ENCODE measurements around the gene FAM78B. TPM values are rescaled to one million over a fixed set of nuclear protein-coding genes. Genes with fewer than 3 reads are reported as not detected.

Gene FAM78B
- total RNA-seq = 0.82 TPM

GRCh38 chr1:166166698-166167571, at the start of gene FAM78B:
TSS of gene FAM78B (minus strand) at chr1:166167001. CDS start at chr1:166166248, 753 bp downstream.
- DNase-seq = peak; percentile 80

- DNase-seq = no peak
Observed at GRCh38 chr1:166202546-166202945, 35.7 kb upstream of the FAM78B start.

GRCh38 chr1:166200743-166201142, 33.9 kb upstream of the FAM78B start:
- DNase-seq = no peak

GRCh38 chr1:166197597-166197996, 30.8 kb upstream of the FAM78B start:
- no peak for DNase-seq

- DNase-seq = no peak
Observed at GRCh38 chr1:166197141-166197540, 30.3 kb upstream of the FAM78B start.

GRCh38 chr1:166193057-166193698, 26.4 kb upstream of the FAM78B start:
- DNase-seq = peak; percentile 7

GRCh38 chr1:166190400-166190799, 23.6 kb upstream of the FAM78B start:
- DNase-seq = no peak

- no peak for DNase-seq
Observed at GRCh38 chr1:166189126-166189525, 22.3 kb upstream of the FAM78B start.

- DNase-seq = no peak
Observed at GRCh38 chr1:166185526-166185925, 18.7 kb upstream of the FAM78B start.

GRCh38 chr1:166184897-166185296, 18.1 kb upstream of the FAM78B start:
- no peak for DNase-seq

- DNase-seq = no peak
Observed at GRCh38 chr1:166184012-166184411, 17.2 kb upstream of the FAM78B start.

GRCh38 chr1:166182281-166182680, 15.5 kb upstream of the FAM78B start:
- no peak for DNase-seq

GRCh38 chr1:166176416-166176815, 9.6 kb upstream of the FAM78B start:
- no peak for DNase-seq

- DNase-seq = no peak
Observed at GRCh38 chr1:166175032-166175431, 8.2 kb upstream of the FAM78B start.

- peak; percentile 33 for DNase-seq
Observed at GRCh38 chr1:166174108-166174507, 7.3 kb upstream of the FAM78B start.

GRCh38 chr1:166172106-166172505, 5.3 kb upstream of the FAM78B start:
- no peak for DNase-seq

- DNase-seq = peak; percentile 15
Observed at GRCh38 chr1:166170726-166171125, 3.9 kb upstream of the FAM78B start.

- no peak for DNase-seq
Observed at GRCh38 chr1:166170075-166170474, 3.3 kb upstream of the FAM78B start.

GRCh38 chr1:166169182-166169581, 2.4 kb upstream of the FAM78B start:
- DNase-seq = no peak

- DNase-seq = no peak
Observed at GRCh38 chr1:166167572-166167925, 748 bp upstream of the FAM78B start.

GRCh38 chr1:166166329-166166697, 488 bp downstream of the FAM78B start:
- no peak for DNase-seq

- peak; percentile 7 for DNase-seq
Observed at GRCh38 chr1:166165661-166166328, 1.0 kb downstream of the FAM78B start.

- peak; percentile 77 for DNase-seq
Observed at GRCh38 chr1:166164995-166165660, 1.7 kb downstream of the FAM78B start.
